ENCODE measurements around the gene ZC3H4. TPM values are rescaled to one million over a fixed set of nuclear protein-coding genes. Genes with fewer than 3 reads are reported as not detected.
"Not testable (repeated sequence)": the region's sequence is repeated elsewhere in the genome, so short reads cannot be mapped to it uniquely, and the experiment has no call there.

ZC3H4 gene
- total RNA-seq, 1 experiment from 2014 or later = 51.9 TPM

DNA sequence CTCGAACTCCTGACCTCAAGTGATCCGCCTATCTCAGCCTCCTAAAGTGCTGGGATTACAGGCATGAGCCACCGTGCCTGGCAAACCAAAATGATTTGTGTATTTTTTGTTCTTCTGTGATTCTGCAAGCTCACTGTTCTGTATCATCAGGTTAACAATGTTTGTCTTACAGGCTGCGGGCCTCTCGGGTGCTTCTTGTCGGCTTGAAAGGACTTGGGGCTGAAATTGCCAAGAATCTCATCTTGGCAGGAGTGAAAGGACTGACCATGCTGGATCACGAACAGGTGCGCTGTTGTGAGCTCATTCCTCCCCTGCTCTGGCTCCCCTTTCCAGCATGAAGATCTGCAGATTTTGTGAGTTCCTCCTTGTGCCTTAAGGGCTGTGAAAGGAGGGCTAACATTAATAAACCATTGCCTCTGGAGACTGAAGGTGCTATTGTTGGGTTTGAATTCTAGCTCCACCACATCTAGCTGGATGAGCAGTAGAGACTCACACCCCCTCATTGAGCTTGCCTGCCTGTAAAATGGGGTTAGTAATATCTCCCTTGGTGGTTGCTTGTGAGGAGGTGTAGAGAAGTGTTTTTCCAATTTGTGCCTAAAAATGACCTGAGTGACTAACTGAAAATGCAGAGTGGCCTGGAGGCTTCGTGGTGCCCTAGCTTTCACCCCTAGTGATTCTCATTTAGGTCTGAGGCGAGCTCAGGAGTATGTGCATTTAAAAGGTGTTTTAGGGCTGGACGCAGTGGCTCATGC lies 29.9 kb upstream of the ZC3H4 start:
- no peak overlapping the region for H2AFZ ChIP-seq
- no peak for DNase-seq
- no peaks in the 10 kb centered on the region for H3K9me3 ChIP-seq (ENCODE audit: insufficient read depth, low read depth)
- H3K27ac ChIP-seq = peak overlapping the region; percentile 10
- H3K9me2 ChIP-seq (ENCODE audit: insufficient read depth) = no peaks in the 10 kb centered on the region
- BruUV-seq (replicated peaks) = no TSS peak
- H3K36me3 ChIP-seq (ENCODE audit: low read depth) = peaks cover 31% of the 10 kb centered on the region
- H3K27me3 ChIP-seq (ENCODE audit: insufficient read depth, low read depth) = no peaks in the 10 kb centered on the region
- no peak overlapping the region for H3K4me3 ChIP-seq
- H3K4me2 ChIP-seq = no peak overlapping the region
- H3K79me2 ChIP-seq (ENCODE audit: low read depth) = peaks cover 79% of the 10 kb centered on the region
- ChIA-PET CTCF (interaction anchor here (0.7 kb wide), 1 partner anchor 81 kb away, joined by 3 read pairs; no protein-coding TSS in a partner anchor), POLR2A (ENCODE audit: unreplicated experiment) (no interaction called here)
- intact Hi-C loops (cut with micrococcal nuclease; ENCODE audit: unreplicated experiment) = no loop called here
- peaks cover 50% of the 10 kb centered on the region for H3F3A ChIP-seq (ENCODE audit: insufficient read depth, low read depth)
- peaks cover 37% of the 10 kb centered on the region for H4K20me1 ChIP-seq (ENCODE audit: insufficient read depth)
- H3K4me1 ChIP-seq (replicated peaks; ENCODE audit: insufficient read depth) = peaks cover 38% of the 10 kb centered on the region
- TF ChIP-seq, protein P1, sequence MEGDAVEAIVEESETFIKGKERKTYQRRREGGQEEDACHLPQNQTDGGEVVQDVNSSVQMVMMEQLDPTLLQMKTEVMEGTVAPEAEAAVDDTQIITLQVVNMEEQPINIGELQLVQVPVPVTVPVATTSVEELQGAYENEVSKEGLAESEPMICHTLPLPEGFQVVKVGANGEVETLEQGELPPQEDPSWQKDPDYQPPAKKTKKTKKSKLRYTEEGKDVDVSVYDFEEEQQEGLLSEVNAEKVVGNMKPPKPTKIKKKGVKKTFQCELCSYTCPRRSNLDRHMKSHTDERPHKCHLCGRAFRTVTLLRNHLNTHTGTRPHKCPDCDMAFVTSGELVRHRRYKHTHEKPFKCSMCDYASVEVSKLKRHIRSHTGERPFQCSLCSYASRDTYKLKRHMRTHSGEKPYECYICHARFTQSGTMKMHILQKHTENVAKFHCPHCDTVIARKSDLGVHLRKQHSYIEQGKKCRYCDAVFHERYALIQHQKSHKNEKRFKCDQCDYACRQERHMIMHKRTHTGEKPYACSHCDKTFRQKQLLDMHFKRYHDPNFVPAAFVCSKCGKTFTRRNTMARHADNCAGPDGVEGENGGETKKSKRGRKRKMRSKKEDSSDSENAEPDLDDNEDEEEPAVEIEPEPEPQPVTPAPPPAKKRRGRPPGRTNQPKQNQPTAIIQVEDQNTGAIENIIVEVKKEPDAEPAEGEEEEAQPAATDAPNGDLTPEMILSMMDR (conservative IDR thresholded peaks at IDR 0.05) = no peak
- no peak for TF ChIP-seq EZH2 (IDR thresholded peaks at IDR 0.05; ENCODE audit: low read depth)

DNA sequence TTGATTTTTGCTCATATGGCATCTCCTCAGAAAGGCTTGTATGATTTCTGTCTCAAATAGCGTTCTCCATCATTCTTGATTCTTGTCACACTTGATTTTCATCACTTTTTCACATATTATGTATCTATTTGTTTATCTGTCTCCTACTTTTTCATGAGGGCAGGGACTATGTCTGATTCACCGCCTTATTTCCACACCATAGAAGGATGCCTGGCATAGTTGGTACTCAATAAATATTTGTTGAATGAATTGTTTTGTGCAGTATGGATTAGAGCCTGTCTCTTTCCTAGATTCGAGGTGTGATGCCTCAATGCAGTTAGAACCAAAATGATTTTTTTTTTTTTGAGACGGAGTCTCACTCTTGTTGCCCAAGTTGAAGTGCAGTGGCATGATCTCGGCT lies 29.2 kb upstream of the ZC3H4 start:
- intact Hi-C loops (cut with micrococcal nuclease; ENCODE audit: unreplicated experiment) = no loop called here
- H3K79me2 ChIP-seq (ENCODE audit: low read depth) = peaks cover 86% of the 10 kb centered on the region
- H3F3A ChIP-seq (ENCODE audit: insufficient read depth, low read depth) = peaks cover 43% of the 10 kb centered on the region
- H3K4me3 ChIP-seq = no peak overlapping the region
- no TSS peak for BruUV-seq (replicated peaks)
- CTCF ChIA-PET = interaction anchor here (0.7 kb wide), 1 partner anchor 81 kb away, joined by 3 read pairs; no protein-coding TSS in a partner anchor
- peak in 1 of 2 experiments; percentile 90 for DNase-seq
- H3K9me2 ChIP-seq (ENCODE audit: insufficient read depth) = no peaks in the 10 kb centered on the region
- no peak for TF ChIP-seq EZH2 (IDR thresholded peaks at IDR 0.05; ENCODE audit: low read depth)
- TF ChIP-seq, protein P1 (conservative IDR thresholded peaks at IDR 0.05) = no peak
- no peaks in the 10 kb centered on the region for H3K9me3 ChIP-seq (ENCODE audit: insufficient read depth, low read depth)
- no peak overlapping the region for H2AFZ ChIP-seq
- POLR2A ChIA-PET (ENCODE audit: unreplicated experiment) = no interaction called here
- H3K27ac ChIP-seq = peak overlapping the region; percentile 10
- peaks cover 31% of the 10 kb centered on the region for H3K36me3 ChIP-seq (ENCODE audit: low read depth)
- no peak overlapping the region for H3K4me2 ChIP-seq
- H3K4me1 ChIP-seq (replicated peaks; ENCODE audit: insufficient read depth) = peaks cover 38% of the 10 kb centered on the region
- H4K20me1 ChIP-seq (ENCODE audit: insufficient read depth) = peaks cover 38% of the 10 kb centered on the region
- no peaks in the 10 kb centered on the region for H3K27me3 ChIP-seq (ENCODE audit: insufficient read depth, low read depth)

DNA sequence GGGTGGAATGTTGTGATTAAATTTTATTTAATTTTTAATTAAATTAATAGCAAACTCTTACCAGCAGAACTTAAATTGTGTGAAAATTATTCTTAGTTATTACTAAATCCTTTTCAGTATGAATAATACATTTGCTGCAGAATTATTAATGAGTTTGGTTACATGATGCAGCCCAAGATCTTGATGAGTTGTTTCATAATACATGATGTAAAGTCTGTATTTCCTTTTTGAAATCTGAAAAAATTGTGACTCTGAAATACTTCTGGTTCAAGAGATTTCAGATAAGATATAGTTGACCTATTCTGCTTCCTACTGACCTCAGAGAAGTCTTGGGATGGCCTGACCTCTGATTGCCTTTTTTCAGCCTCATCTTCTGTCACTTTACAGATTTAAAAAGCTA lies 28.1 kb upstream of the ZC3H4 start:
- BruUV-seq (replicated peaks) = no TSS peak
- Histone ChIP-seq H3K4me3 (no peak overlapping the region), H4K20me1 (ENCODE audit: insufficient read depth) (peaks cover 42% of the 10 kb centered on the region), H3K4me2 (no peak overlapping the region), H3K9me2 (ENCODE audit: insufficient read depth) (no peaks in the 10 kb centered on the region), H3F3A (ENCODE audit: insufficient read depth, low read depth) (peaks cover 43% of the 10 kb centered on the region), H3K79me2 (ENCODE audit: low read depth) (peaks cover 97% of the 10 kb centered on the region), H2AFZ (no peak overlapping the region), H3K27me3 (ENCODE audit: insufficient read depth, low read depth) (no peaks in the 10 kb centered on the region), H3K27ac (peak overlapping the region; percentile 36; the same call in 1 of the 2 replicates), H3K36me3 (ENCODE audit: low read depth) (peaks cover 31% of the 10 kb centered on the region), H3K4me1 (replicated peaks; ENCODE audit: insufficient read depth) (peaks cover 38% of the 10 kb centered on the region), H3K9me3 (ENCODE audit: insufficient read depth, low read depth) (no peaks in the 10 kb centered on the region)
- no peak for DNase-seq
- CTCF ChIA-PET = no interaction called here
- POLR2A ChIA-PET (ENCODE audit: unreplicated experiment) = no interaction called here
- TF ChIP-seq EZH2 (IDR thresholded peaks at IDR 0.05; ENCODE audit: low read depth) = no peak
- TF ChIP-seq, protein P1 (conservative IDR thresholded peaks at IDR 0.05) = no peak
- intact Hi-C loops (cut with micrococcal nuclease; ENCODE audit: unreplicated experiment) = no loop called here

DNA sequence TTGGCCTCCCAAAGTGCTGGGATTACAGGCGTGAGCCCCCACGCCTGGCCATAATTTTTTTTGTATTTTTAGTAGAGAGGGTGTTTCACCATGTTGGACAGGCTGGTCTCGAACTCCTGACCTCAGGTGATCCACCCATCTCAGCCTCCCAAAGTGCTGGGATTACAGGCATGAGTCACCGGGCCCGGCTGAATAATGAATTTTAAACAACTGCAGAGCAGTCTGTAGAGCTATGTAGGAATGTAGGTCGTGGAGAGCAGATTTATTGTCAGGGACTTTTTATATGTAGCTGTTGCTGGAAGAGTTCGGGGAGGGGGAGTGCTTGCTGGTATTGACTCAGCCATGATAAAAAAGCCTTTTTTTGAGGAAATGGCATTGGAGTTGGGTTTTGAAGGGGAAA lies 27.7 kb upstream of the ZC3H4 start:
- H2AFZ ChIP-seq; H3K9me3 ChIP-seq (ENCODE audit: insufficient read depth, low read depth); POLR2A ChIA-PET (ENCODE audit: unreplicated experiment); H3K27me3 ChIP-seq (ENCODE audit: insufficient read depth, low read depth); H3K4me3 ChIP-seq; BruUV-seq (replicated peaks); intact Hi-C loops (cut with micrococcal nuclease; ENCODE audit: unreplicated experiment); H3K9me2 ChIP-seq (ENCODE audit: insufficient read depth); CTCF ChIA-PET: not testable (repeated sequence)
- Histone ChIP-seq H3K4me1 (replicated peaks; ENCODE audit: insufficient read depth) (peaks cover 38% of the 10 kb centered on the region), H3F3A (ENCODE audit: insufficient read depth, low read depth) (peaks cover 47% of the 10 kb centered on the region), H4K20me1 (ENCODE audit: insufficient read depth) (peaks cover 42% of the 10 kb centered on the region), H3K27ac (peak overlapping the region; percentile 55; the same call in 1 of the 2 replicates), H3K79me2 (ENCODE audit: low read depth) (peaks cover 97% of the 10 kb centered on the region), H3K36me3 (ENCODE audit: low read depth) (peaks cover 26% of the 10 kb centered on the region), H3K4me2 (peak overlapping the region; percentile 2; the same call in 1 of the 2 replicates)
- peak in 1 of 2 experiments; percentile 59 for DNase-seq

All from PC-9 (cell line).